Measurements from ENCODE around the gene ATL1.

The ATL1 gene

GRCh38 chr14:50531595-50532501, 28.1 kb upstream of the ATL1 start (continued):
- TF ChIP-seq PRDM2 (tag by site-specific recombination; IDR thresholded peaks at IDR 0.05; ENCODE audit: borderline replicate concordance): no peak
- TF ChIP-seq, protein P1, sequence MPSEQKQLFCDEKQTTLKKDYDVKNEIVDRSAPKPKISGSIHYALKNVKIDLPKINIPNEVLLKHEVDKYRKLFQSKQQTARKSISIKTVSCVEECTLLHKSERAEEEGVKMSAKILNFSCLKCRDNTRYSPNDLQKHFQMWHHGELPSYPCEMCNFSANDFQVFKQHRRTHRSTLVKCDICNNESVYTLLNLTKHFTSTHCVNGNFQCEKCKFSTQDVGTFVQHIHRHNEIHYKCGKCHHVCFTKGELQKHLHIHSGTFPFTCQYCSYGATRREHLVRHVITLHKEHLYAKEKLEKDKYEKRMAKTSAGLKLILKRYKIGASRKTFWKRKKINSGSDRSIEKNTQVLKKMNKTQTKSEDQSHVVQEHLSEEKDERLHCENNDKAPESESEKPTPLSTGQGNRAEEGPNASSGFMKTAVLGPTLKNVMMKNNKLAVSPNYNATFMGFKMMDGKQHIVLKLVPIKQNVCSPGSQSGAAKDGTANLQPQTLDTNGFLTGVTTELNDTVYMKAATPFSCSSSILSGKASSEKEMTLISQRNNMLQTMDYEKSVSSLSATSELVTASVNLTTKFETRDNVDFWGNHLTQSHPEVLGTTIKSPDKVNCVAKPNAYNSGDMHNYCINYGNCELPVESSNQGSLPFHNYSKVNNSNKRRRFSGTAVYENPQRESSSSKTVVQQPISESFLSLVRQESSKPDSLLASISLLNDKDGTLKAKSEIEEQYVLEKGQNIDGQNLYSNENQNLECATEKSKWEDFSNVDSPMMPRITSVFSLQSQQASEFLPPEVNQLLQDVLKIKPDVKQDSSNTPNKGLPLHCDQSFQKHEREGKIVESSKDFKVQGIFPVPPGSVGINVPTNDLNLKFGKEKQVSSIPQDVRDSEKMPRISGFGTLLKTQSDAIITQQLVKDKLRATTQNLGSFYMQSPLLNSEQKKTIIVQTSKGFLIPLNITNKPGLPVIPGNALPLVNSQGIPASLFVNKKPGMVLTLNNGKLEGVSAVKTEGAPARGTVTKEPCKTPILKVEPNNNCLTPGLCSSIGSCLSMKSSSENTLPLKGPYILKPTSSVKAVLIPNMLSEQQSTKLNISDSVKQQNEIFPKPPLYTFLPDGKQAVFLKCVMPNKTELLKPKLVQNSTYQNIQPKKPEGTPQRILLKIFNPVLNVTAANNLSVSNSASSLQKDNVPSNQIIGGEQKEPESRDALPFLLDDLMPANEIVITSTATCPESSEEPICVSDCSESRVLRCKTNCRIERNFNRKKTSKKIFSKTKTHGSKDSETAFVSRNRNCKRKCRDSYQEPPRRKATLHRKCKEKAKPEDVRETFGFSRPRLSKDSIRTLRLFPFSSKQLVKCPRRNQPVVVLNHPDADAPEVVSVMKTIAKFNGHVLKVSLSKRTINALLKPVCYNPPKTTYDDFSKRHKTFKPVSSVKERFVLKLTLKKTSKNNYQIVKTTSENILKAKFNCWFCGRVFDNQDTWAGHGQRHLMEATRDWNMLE (tag by site-specific recombination; conservative IDR thresholded peaks at IDR 0.05; ENCODE audit: low read depth): no peak
- no peak for TF ChIP-seq ZNF26 (tag by site-specific recombination; IDR thresholded peaks at IDR 0.05)
- peak; percentile 33; the same call in 1 of the 2 replicates for TF ChIP-seq ZNF2 (tag by site-specific recombination; IDR thresholded peaks at IDR 0.05)
- TF ChIP-seq ZNF510 (tag by site-specific recombination; IDR thresholded peaks at IDR 0.05; ENCODE audit: insufficient replicate concordance): no peak
- no peak for TF ChIP-seq HOXD13 (CRISPR knock-in tag; IDR thresholded peaks at IDR 0.05; ENCODE audit: borderline replicate concordance)
- TF ChIP-seq ZNF121 (tag by site-specific recombination; IDR thresholded peaks at IDR 0.05): 0 out of 2 replicates have a peak, but pooled peaks have one; percentile 21
- no peak for TF ChIP-seq ZNF18 (tag by site-specific recombination; IDR thresholded peaks at IDR 0.05)
- TF ChIP-seq ZBTB20 (tag by site-specific recombination; IDR thresholded peaks at IDR 0.05): peak; percentile 87; the same call in 1 of the 2 replicates
- no peak for TF ChIP-seq ZNF677 (tag by site-specific recombination; IDR thresholded peaks at IDR 0.05)
- TF ChIP-seq ZNF692 (tag by site-specific recombination; IDR thresholded peaks at IDR 0.05): peak; percentile 15; the same call in 1 of the 2 replicates
- TF ChIP-seq ZFP69B (tag by site-specific recombination; IDR thresholded peaks at IDR 0.05): no peak
- no peak for TF ChIP-seq KLF1 (tag by site-specific recombination; IDR thresholded peaks at IDR 0.05)
- TF ChIP-seq, protein P2, sequence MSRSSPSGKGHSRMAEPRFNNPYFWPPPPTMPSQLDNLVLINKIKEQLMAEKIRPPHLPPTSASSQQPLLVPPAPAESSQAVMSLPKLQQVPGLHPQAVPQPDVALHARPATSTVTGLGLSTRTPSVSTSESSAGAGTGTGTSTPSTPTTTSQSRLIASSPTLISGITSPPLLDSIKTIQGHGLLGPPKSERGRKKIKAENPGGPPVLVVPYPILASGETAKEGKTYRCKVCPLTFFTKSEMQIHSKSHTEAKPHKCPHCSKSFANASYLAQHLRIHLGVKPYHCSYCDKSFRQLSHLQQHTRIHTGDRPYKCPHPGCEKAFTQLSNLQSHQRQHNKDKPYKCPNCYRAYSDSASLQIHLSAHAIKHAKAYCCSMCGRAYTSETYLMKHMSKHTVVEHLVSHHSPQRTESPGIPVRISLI (tag by site-specific recombination; IDR thresholded peaks at IDR 0.05): no peak
- TF ChIP-seq ZNF701 (tag by site-specific recombination; IDR thresholded peaks at IDR 0.05): no peak
- peak; percentile 44; the same call in 1 of the 2 replicates for TF ChIP-seq ZNF600 (tag by site-specific recombination; IDR thresholded peaks at IDR 0.05)
- TF ChIP-seq ZNF621 (tag by site-specific recombination; IDR thresholded peaks at IDR 0.05): no peak
- TF ChIP-seq ZNF571 (tag by site-specific recombination; IDR thresholded peaks at IDR 0.05): no peak
- TF ChIP-seq ZFP3 (tag by site-specific recombination; IDR thresholded peaks at IDR 0.05; ENCODE audit: low read depth): no peak
- TF ChIP-seq ZNF843 (tag by site-specific recombination; IDR thresholded peaks at IDR 0.05): no peak
- TF ChIP-seq ZSCAN30 (tag by site-specific recombination; IDR thresholded peaks at IDR 0.05): no peak

All from HEK293 (cell line).